Activated CD4-positive, CD25-positive, alpha-beta regulatory T cell treated with anti-CD3 and anti-CD28 coated beads, Interleukin-2, amount 50 U/mL, for 24 hours (primary cell): Measurements from ENCODE around the gene ADGRD1.

Experiments
- ATAC-seq, 2 donors: fragments of 150-1000 bp; cut with Tn5 transposase; one replicate each; pipeline ENCODE4 v1.10.0; 2021; ENCODE audit warnings: mild to moderate bottlenecking in 1 of 2, moderate library complexity in 1 of 2

Gene ADGRD1

DNA sequence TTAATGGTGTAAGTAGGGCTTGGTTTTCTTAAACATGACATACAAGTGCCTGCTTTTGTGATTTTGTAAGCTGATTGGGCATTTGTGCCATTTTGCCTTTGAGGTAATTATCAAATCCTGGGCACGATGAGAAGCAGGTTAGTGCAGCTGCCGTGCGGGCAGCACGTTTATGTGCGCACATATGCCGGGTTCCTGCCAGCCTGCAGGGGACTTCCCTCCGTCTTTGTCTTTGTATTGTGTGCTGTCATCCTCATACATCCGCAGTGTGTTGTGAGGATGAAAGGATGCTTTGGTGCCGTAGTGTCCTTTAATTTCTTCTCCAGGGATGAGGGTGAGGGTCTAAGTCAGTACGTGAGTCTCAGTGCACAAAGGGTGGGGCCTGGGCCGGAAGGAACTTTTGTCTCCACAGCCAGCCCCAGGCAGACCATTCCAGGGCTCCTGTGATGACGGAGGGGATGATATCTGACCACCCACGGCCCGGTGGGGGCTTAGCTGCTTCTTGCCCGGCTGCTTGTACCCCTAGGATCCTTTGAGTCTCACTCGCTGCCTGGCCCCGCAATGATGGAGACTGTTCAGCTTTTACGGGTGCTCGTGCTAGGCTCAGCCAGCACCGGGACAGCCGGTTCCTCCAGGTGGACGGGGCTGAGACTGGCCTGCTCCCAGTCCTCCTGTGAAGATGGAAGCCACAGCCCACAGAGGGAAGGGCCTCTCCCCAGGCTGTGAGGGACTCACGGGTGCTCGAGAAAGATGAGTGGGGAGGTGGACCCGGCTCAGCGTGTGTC lies 54.6 kb downstream of the ADGRD1 start:
- no peak for ATAC-seq

DNA sequence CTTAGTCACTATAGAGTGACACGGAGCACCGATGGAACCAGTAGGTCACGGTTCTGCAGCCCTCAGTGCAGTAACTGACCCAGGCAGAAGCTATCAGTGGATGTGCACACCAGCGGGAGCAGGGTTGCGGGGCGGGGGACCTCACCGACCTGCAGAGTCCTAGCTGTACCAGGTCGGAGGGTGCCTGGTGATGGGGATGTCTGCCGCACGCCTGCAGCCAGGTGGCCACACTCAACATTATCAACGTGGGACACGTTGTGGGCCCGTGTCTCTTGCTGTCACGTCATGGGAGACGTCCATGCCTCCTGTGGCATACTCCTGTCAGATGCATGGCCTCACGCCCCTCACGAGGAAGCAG lies 55.2 kb downstream of the ADGRD1 start:
- ATAC-seq, result no peak

DNA sequence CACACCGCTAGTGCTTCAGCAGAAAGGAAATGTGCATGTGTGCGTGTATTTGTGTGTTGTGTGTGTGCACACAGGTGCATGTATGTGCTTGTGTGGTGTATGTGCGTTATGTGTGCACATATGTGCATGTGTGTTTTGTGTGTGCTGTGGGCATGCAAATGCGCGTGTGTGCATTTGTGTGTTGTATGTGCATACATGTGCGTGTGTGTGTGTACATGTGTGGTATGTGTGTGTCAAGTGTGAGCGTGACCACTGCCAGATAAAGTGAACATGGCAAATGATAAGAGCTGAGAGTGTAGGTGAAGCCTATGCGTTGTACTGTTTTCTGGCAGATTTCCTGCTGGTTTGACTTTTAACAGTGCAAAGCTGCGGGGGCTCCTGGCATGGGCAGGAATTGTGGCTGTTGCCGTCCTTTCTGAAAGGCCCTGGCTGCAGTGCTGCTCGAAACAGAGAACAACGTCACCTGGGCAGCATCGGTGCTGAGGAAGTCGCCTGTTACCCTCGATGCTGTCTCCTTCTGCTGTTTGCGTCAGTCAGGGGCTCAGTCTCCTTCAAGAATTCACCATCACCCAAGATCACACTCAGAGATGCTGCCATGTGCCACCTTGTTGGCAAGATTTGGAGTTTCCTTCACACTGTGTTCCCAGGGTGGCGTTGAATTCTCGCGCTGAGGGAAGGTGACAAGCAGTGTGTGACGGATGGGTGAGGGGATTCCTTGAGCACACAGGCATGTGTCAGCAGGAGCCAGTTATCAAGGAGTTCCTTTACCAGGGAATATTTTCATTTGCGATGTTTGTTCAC lies 56.1 kb downstream of the ADGRD1 start:
- ATAC-seq, result no peak

DNA sequence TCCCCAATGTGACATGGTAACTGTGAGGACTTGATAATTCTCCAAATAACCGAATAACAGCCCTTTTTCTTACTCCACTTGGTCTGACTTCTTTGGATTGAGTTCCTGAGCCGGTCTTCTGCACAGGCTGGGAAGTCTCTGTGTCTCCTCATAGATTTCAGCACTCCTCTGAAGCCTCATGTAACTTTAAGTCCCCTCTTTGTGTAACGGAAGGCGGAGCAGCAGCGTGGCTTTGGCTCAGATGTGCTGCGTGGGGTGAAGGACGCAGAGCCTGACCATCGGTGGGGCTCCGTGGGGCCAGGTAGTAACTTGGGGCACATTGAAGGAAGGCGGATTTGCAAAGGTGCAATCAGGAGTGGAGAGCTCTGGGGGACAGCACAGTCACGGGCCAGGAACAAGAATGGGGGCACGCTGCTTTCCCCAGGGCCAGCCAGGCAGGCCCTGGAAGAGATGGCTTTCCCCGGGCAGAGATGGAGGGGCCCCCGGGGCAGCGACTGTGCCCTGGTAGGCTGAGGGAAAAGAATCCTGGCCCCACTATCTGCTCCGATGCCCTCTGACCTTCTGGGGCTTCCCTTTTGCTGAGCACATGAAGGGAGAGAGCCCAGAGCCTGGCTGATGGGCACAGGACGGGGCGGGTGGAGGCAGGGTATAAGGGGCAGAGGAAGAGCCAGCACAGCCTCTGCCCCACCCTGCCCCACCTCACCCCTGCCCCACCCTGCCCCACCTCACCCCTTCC lies 56.9 kb downstream of the ADGRD1 start:
- ATAC-seq, result no peak

DNA sequence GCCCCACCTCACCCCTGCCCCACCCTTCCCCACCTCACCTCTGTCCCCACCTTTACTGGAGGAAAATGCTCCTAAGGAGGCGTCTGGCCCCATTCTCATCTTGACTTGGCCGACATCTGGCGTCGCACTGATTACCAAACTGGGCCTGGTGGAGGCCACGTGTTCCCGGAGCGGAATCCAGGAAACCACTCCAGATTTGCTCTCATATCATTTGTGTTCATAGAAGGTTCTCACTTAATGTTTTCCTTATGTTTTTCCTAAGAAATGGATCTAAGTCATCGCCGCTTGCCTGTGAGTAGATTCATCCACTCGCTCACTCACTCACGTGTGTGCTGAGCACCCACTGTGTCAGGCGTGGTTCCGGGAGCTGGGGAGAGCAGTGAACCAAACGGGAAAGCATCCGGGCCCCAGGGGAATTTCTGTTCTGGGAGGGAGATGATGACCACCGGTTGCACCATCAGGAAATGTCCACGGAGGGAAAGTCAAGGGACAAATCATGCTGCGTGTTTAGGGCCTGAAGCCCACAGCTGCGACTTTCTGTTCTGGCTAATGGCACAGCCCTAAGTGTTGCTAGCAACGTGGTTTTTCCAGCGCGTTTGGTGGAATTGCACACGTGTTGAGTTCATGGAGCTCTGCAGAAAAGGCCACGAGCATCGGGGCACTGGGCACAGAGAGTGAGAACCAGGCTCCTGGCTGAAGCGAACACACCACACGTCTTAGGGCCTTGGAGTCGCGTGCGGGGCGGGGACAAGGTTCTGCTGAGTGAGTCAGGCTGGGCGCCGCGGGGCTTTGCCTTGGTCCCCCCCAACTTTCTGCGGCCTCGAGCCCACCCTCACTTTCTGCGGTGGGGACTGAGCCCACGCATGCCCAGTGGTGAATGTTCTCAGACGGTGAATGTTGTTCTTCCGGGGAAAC lies 57.7 kb downstream of the ADGRD1 start:
- ATAC-seq, result no peak

DNA sequence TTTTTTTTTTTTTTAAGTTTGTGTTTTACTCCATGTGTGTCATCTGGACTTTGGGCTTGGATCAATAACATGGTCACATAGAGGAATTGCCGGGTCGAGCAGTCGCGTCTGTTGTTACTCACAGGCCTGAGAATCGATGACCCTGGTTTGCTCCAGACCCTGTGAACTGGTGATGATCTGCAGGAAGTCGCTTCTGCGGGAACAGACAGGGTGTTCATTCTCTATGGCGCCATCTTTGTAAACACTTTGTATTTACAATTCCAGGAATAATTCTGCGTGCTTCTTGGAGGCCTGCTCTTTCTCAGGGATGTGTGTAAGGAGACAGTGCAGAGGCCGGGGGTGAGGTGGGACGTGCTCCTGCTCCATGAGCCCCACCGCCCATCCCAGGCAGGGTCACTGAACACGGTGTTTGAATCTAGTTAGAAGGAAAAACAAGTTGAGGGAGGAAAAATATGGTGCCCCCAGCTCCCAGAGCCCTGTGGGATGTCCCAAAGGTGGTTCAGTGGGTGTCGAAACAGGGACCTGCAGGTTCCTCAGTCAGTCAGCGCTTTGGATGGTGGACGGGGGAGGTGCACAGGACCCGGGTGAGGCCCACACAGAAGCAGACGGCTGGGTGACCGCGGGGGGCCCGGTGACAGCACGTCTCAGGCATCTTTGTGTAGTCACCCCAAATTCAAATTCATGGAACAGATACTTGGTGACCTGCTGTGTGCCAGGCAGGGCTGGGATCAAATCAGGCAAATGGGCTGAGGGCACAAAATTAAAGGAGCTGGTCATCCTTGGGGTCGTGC lies 58.8 kb downstream of the ADGRD1 start:
- ATAC-seq, result no peak

DNA sequence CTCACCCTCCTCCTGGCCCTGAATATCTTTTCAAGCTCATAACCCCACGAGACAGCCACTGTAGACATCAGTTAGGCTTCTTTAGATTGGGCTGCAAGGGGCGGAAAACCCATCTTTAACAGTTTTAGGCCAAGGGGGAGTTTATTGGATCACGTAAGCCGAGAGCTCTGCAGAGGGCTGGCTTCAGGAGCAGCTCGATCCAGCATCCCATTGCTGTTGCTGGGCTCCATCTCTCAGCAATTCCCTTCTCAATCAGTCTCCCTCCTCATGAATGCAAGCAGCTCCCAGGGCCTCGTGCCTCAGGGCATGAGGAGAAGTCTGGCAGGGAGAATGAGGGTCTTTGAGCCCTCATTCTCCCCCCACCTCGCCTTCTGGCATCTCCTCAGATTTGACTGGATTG lies 59.4 kb downstream of the ADGRD1 start:
- ATAC-seq, result no peak

DNA sequence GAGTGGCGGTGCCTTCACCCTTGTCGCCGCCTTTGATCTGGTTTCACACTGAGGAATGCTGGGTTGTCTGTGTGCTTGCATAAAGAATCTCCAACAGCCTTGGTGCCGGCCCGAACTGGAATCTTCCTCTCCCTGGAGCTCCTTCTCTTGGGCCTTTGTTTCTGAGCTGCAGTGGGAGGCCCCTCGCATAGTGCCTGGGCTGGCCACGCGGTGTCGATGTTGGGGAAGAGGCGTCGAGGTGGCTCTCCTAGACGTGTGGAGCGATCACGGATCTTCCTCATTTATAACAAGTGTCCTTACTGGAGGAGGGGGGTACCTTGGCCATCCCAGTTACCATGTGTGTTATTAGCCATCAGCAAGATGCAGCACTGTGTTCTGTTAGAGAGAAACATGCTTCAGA lies 60.6 kb downstream of the ADGRD1 start:
- no peak for ATAC-seq

DNA sequence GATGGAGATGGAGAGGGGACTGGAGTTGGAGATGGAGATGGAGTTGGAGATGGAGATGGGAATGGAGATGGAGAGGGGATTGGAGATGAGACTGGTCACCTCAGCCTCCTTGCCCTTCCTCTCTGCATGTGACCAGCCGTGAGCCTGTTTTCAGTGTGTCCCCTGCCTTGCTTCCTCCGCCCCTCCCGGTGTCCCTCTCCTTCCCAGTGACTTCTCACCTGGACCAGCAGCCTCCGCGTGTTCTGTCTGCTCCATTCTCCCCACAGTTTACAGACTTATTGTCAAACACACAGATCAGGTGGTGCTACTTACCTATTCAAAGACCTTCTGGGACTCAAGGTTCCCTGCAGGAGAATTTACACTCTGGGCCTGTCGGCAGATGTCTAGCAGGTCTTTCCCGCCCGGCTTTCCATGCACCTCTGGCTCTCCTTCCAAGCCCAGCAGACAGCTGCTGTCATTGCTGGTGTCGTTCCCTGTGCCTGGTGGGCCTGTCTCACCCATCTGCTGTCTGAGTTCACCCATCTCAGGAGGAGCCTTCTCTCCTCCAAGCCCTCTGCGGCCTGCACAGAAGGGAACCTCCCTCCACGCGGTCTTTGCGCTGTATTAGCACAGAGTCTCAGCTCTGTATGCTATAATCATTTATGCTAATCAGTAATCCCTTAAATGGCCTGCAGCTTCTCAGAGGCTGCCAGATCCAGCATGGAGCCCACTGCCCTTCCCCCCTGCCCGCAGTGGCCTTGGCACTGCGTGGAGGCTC lies 62.1 kb downstream of the ADGRD1 start:
- no peak for ATAC-seq

DNA sequence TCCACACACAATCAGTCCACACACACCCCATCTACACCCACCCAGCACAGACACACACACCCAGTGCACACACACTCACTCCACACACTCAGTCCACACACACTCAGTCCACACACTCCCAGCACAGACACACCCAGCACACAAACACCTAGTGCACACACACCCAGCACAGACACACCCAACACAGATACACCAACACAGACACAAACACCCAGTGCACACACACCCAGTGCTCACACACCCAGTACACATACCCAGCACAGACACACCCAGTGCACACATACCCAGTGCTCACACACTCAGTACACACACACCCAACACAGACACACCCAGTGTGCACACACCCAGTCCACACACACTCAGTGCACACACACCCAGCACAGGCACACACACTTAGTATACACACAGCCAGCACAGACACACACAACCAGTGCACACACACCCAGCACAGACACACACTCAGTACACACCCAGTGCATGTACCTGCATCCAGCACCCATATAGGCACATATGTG lies 63.8 kb downstream of the ADGRD1 start:
- no peak for ATAC-seq

DNA sequence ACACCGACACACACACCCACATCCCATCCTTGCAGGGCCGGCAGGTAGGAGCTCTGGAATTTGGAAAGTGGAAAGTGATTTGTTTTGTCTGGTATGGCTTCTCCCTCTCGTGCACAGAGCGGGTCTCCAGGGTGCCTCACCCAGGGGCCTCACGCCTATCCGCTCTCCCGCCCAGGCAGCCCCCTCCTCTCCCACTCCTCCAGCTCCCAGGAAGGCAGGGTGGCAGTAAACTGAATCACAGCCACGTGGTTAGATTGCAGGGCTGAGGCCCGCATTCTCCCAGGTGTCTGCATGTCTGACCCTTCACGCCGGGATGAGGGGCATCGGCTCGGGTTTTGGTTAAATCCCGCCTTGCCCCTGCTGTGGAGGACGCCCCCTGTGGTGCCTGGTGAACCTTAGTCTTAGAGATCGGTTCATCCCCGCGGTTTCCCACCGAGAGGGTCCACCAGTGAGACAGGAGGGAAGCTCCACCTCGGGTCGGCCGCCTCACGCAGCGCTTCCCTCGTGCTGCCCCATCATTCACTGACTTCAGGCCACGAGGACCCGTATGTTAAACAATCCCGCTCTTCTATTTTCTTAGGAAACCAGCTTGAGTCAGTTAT lies 64.4 kb downstream of the ADGRD1 start:
- no peak for ATAC-seq

DNA sequence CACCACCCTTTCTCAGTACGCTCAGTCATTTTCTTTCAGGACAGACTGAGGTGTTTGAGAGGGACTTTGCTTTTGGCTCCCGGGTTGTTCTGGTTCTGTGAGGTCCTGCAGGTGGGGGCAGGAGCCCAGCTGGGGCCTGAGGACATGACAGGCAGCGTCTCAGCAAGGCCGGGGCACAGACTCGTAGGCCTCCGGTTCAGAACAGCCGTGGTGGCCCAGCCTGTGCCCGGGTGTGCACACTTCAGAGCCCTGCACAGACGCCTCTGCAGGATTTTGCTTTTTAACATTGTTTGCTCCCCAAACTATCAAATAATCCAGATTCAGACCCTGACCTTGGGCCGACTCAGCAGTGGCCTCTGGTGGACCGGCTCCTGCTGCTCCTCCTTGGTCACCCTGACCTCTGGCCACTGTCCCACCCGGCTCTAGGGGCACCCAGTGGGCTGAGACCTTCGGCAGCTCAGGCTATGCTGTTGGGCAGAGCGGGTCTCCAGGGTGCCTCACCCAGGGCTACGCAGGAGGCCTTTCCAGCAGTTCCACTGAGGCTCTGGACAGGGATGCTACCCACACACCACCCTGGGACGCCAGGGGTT lies 65.2 kb downstream of the ADGRD1 start:
- ATAC-seq, result no peak

DNA sequence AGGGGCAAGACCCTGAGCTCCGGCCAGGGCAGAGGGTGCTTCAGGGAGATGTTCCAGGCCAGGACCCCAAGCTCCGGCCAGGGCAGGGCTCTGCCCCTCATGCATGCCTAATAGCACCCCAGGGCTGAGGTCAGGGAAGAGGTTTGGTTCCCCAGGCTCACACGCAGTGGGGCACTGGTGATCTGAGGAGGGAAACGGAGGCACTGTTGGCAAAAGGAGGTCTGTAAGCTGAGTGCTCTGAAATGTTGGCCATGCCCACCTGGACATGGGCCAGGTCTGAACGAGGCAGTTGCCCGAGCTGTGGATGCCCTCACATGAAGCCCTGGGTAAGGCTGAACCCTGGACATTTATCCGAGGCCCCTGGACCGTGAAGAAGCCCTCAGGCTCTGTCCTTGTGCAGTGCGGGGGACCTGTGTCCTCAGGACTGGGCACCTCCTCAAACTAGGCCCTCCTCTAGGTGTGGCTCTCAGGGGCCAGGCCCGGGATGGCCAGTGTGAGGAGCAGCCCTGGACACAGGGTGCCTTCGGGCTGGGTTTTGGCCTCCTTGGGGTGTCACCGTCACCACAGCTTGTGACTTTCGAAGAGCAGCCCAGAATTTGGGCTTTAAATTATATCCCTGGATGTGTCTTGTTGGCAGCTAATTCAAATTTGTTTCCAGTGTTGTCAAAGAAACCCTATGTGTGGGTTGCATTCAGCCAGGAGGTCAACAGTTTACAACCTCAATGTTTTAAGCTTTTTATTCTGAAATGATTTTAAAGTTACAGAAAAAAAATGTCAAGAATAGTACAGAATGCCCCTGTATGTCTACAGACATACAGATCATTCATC lies 66.8 kb downstream of the ADGRD1 start:
- no peak for ATAC-seq

DNA sequence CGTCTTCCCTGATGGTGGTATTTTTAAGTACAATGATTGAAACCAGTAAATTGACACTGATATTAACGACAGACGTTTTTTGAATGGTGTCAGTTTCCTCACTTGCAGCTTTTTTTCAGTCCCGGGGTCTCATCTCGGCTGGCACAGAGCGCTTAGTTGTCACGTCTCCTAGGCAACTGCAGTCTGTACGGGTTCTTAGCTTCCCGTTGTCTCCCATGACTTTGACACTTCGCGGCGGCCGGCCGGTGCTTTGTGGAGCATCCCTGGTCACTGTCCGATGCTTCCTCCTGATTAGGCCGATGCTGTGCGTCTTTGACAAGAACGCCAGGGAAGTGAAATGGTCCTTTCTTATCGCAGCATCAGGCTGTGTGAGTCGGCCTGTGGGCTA lies 67.4 kb downstream of the ADGRD1 start:
- no peak for ATAC-seq

DNA sequence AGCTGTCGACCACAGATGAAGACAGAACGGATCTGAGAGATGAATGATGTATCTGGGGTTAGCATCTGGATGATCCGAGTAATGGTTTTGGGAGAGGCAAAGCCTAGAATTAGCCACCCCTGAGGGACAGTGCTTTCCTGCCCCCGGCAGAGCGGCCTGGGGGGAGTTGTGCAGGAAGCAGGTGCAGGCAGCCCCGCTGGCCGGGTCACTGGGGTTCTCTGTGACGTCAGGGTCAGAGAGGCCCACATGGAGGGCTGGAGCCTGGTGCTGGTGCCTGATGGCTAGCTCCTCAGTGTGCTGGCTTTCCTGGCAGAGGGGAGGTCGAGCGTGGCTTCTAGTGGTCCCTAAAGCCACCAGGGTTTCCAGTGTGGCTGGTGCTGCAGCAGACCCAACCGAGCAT lies 70.3 kb downstream of the ADGRD1 start:
- ATAC-seq, result no peak

DNA sequence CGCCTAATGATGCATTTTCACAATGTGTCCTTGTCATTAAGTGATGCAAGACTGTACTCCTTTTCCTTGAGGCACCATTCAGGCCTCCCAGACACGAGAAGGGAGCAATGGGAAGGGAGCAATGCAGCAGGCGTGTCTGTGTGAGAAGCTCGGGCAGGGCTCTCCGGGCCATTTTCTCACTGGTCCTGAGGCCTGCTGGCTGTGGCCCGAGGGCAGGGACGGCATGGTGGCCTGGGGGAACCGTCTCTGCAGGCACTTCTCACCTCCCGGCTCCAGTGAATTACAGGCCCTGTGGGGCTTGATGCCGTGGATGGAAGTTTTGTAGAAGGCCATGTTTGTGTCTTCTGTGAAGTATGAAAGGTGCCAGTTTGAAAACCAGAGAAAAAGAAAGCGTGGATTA lies 71.0 kb downstream of the ADGRD1 start:
- ATAC-seq, result no peak

DNA sequence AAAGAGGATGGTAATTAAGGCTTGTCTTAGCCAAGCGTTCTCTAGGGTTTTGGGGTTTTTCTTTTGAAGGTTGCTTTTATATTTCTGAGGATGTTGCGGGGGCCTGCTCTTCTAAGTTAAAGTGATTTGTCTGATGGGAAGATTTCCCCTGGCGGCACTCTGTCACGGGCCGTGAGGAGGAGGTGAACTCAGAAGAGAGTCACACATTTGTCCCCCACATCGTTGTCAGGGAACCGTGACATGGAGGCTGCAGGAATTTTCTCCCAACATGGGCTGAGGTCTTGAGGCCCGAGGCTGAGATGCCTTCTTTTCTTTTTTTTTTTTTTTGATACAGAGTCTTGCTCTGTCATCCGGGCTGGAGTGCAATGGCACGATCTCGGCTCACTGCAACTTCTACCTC lies 71.5 kb downstream of the ADGRD1 start:
- no peak for ATAC-seq

DNA sequence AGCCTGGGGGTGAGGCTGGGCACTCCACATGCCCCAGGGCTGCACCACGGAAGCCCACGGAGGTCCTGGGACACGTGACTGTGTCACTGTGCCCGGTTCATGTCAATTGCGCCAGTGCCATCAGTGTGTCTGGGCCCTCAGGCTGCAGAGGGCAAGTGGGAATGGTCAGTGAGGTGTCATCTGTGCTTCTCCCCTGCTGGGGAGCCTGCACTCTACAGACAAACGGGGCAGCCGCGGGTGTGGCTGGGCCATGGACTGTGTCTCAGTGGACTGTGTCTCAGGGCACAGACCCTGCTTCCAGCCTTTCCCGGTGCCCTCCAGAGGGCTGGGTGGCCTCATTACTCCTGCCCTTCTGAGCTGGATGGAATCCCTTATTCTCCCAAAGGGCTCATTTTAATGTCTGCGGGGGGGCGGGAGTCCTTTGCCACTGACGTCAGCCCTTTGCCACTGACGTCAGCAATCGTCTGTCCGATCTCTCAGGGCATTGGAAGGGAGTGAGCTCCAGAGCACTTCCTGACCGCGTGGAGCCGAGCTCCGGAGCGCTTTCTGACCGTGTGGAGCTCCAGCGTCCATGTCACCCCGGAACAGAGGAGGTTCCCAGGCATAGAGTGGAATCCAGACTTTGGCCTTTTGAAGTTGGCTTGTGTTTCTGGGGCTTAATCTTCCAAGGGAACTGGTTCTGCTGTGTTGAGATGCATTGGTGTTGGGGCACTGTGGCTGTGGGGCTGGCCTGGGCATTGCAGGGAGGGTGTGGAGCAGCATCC lies 72.4 kb downstream of the ADGRD1 start:
- ATAC-seq, result peak in 1 of 2 donors; percentile 13
